CD8-positive, alpha-beta memory T cell (primary cell): ENCODE results near the gene HES5. TPM values are rescaled to one million over a fixed set of nuclear protein-coding genes. Genes with fewer than 3 reads are reported as not detected.
A peak's percentile ranks its signal among the peaks of the same experiment; 100 is the strongest.

Experiments used
- CTCF ChIA-PET: fragments of 350-600 bp; sonication (Branson Sonifier 250); formaldehyde crosslinking; loops from one replicate; lab custom pipeline; 2021; ENCODE audit warnings: antibody characterized with exemption; lab: Charles Lee
- POLR2A ChIA-PET: fragments of 350-600 bp; sonication (Branson Sonifier 250); formaldehyde crosslinking; loops from one replicate; lab custom pipeline; 2021; ENCODE audit warnings: antibody characterized with exemption; lab: Charles Lee
- DNase-seq, 5 donors: peaks; one replicate each; pipeline versions ENCODE4 v3.0.0 to v3.0.0-alpha.2; 2020 to 2022; ENCODE audit warnings: mixed read lengths in 1 of 5
- H3K27ac ChIP-seq: one replicate; pipeline ENCODE4 v1.7.0; 2013; ENCODE audit warnings: low read depth, mild to moderate bottlenecking, low read length, moderate library complexity
- H3K27me3 ChIP-seq: 2 replicates; pipeline ENCODE4 v1.7.0; 2013; ENCODE audit warnings: low read length, mild to moderate bottlenecking; ENCODE audit not compliant: insufficient read depth, poor library complexity, severe bottlenecking
- H3K36me3 ChIP-seq: 2 replicates; pipeline ENCODE4 v1.7.0; 2013; ENCODE audit warnings: mild to moderate bottlenecking, low read length, moderate library complexity; ENCODE audit not compliant: insufficient read depth
- H3K4me1 ChIP-seq: 2 replicates; pipeline ENCODE4 v1.7.0; 2013; ENCODE audit warnings: mild to moderate bottlenecking, low read length, moderate library complexity; ENCODE audit not compliant: insufficient read depth
- H3K4me3 ChIP-seq: 2 replicates; pipeline ENCODE4 v1.7.0; 2013; ENCODE audit warnings: mild to moderate bottlenecking, low read length
- H3K9me3 ChIP-seq: 2 replicates; pipeline ENCODE4 v1.7.0; 2013; ENCODE audit warnings: mild to moderate bottlenecking, low read length
- H3K27ac Mint-ChIP-seq, 8 donors: one replicate each; pipeline ENCODE4 v1.8.0; 2020 to 2021; ENCODE audit warnings: mixed read lengths in 8 of 8, mild to moderate bottlenecking in 6 of 8, inconsistent platforms in 3 of 8, moderate library complexity in 3 of 8
- H3K27me3 Mint-ChIP-seq, 2 donors: one replicate each; pipeline ENCODE4 v1.8.0; 2020 to 2021; ENCODE audit warnings: mixed read lengths in 2 of 2, mild to moderate bottlenecking in 1 of 2, moderate library complexity in 1 of 2
- H3K36me3 Mint-ChIP-seq, 3 donors: one replicate each; pipeline ENCODE4 v1.8.0; 2020 to 2021; ENCODE audit warnings: mixed read lengths in 3 of 3, inconsistent platforms in 1 of 3, mild to moderate bottlenecking in 1 of 3
- H3K4me1 Mint-ChIP-seq, 3 donors: one replicate each; pipeline ENCODE4 v1.8.0; 2020 to 2021; ENCODE audit warnings: mixed read lengths in 3 of 3, inconsistent platforms in 1 of 3, mild to moderate bottlenecking in 1 of 3
- H3K4me3 Mint-ChIP-seq, 7 donors: one replicate each; pipeline ENCODE4 v1.8.0; 2020 to 2021; ENCODE audit warnings: mixed read lengths in 7 of 7, mild to moderate bottlenecking in 6 of 7, moderate library complexity in 4 of 7, inconsistent platforms in 2 of 7
- H3K9me3 Mint-ChIP-seq, 5 donors: one replicate each; pipeline ENCODE4 v1.8.0; 2020 to 2022; ENCODE audit warnings: mixed read lengths in 5 of 5, mild to moderate bottlenecking in 3 of 5, moderate library complexity in 2 of 5, inconsistent platforms in 1 of 5
- polyA plus RNA-seq: library from polyadenylated mRNA; unstranded; fragments of 300-500 nt; fragmentation: Illumina TruSeq; gene quantifications from one replicate; pipeline ENCODE4 v1.2.3, GENCODE V29; 2021
- total RNA-seq, 2 experiments: library from RNA; stranded (reverse); gene quantifications; one replicate each; pipeline ENCODE4 v1.2.3, GENCODE V29; 2021

Gene HES5
- total and polyA plus RNA-seq, 3 experiments from 2014 or later: not detected

DNA sequence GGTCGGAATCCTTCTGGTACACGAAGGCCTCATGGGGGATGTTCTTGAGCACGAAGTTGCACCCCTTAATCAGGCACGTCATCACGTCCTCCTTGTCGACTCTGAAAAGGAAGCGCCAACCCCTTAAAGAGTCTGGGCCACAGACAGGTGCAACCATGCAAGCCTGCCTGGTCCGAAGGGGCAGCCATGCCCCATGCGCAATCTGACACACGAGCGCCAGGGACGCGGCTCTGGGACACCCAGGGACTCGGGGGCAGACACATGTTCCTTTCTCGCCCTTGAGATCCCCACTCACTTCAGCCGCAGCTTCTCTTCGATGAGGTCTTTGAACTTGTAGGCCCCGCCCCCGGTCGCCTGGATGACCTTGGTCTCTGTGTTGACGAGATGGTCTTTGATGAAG, 9.3 kb downstream of the HES5 start:
- Mint-ChIP-seq H3K4me3 (no peak overlapping the region), H3K27me3 (no peaks in the 10 kb centered on the region), H3K36me3 (peaks cover 0 to 63% (median 4%) of the 10 kb centered on the region in 3 donors), H3K27ac (no peak overlapping the region), H3K9me3 (no peaks in the 10 kb centered on the region), H3K4me1 (peaks cover 32 to 47% (median 35%) of the 10 kb centered on the region in 3 donors)
- Histone ChIP-seq H3K27me3 (no peaks in the 10 kb centered on the region), H3K4me1 (peaks cover 32% of the 10 kb centered on the region), H3K9me3 (no peaks in the 10 kb centered on the region), H3K36me3 (peaks cover 56% of the 10 kb centered on the region), H3K4me3 (no peak overlapping the region), H3K27ac (no peak overlapping the region)
- CTCF ChIA-PET: interaction anchor here (2.5 kb wide), 1 partner anchor 27 kb away, joined by 12 read pairs; no protein-coding TSS in a partner anchor
- POLR2A ChIA-PET: interaction anchor here (0.6 kb wide), 1 partner anchor 14 kb away, joined by 4 read pairs; no protein-coding TSS in a partner anchor
- DNase-seq: no peak

DNA sequence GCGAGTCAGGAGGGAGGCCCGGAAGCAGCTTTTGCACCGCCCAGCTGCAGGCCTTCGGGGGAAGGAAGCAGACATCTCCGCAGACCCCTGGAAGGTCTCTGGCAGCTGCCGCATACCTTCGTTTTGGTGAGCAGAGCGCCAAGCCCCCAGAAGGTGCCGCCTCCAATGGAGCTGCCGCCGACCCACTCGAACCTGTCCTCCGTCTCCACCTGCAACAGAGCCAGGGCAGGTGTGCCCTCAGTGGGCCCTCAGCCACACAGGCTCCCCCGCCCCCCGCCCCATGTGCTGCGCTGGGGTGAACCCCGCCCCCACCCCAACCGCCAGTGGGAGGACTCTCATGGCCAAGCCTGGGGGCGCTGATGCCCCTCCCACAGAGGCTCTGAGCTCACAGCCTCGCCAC, 9.9 kb downstream of the HES5 start:
- H3K4me3 Mint-ChIP-seq: no peak overlapping the region
- H3K9me3 Mint-ChIP-seq: no peaks in the 10 kb centered on the region
- Histone ChIP-seq H3K27me3 (no peaks in the 10 kb centered on the region), H3K27ac (no peak overlapping the region), H3K9me3 (no peaks in the 10 kb centered on the region), H3K4me1 (peaks cover 28% of the 10 kb centered on the region), H3K4me3 (no peak overlapping the region), H3K36me3 (peaks cover 62% of the 10 kb centered on the region)
- ChIA-PET POLR2A (interaction anchor here (0.6 kb wide), 1 partner anchor 15 kb away, joined by 4 read pairs; no protein-coding TSS in a partner anchor), CTCF (interaction anchor here (2.5 kb wide), 1 partner anchor 28 kb away, joined by 12 read pairs; no protein-coding TSS in a partner anchor)
- peaks cover 31 to 43% (median 31%) of the 10 kb centered on the region in 3 donors for H3K4me1 Mint-ChIP-seq
- H3K27ac Mint-ChIP-seq: no peak overlapping the region
- DNase-seq: no peak
- peaks cover 0 to 66% (median 4%) of the 10 kb centered on the region in 3 donors for H3K36me3 Mint-ChIP-seq
- no peaks in the 10 kb centered on the region for H3K27me3 Mint-ChIP-seq

DNA sequence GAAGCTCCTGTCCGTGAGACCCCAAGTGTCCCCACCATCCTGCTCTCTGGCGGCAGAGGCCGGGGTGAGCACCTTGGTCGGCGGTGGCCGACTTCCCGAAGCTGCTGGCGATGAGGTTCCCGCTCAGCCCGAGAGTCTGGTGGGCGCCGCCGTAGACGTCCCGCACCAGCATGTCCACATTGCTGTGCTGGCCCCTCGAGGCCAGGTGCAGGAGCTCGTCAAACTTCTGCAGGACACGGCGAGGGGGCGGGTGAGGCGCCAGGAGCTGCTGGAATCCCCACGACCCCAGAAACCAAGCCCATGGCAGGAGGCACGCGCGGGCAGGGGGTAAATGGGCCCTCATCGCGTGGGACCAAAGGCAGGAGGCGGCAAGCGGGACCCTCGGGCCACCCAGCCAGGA, 10.3 kb downstream of the HES5 start:
- Histone ChIP-seq H3K9me3 (no peaks in the 10 kb centered on the region), H3K4me1 (peaks cover 23% of the 10 kb centered on the region), H3K27ac (no peak overlapping the region), H3K27me3 (no peaks in the 10 kb centered on the region), H3K36me3 (peaks cover 64% of the 10 kb centered on the region), H3K4me3 (no peak overlapping the region)
- POLR2A ChIA-PET: no interaction called here
- no peaks in the 10 kb centered on the region for H3K27me3 Mint-ChIP-seq
- H3K9me3 Mint-ChIP-seq: no peaks in the 10 kb centered on the region
- no peak for DNase-seq
- CTCF ChIA-PET: interaction anchor here (1.6 to 2.5 kb wide), 2 partner anchors 28 to 32 kb away, joined by 4 to 12 read pairs; no protein-coding TSS in a partner anchor
- H3K27ac Mint-ChIP-seq: no peak overlapping the region
- H3K36me3 Mint-ChIP-seq: peaks cover 0 to 65% (median 4%) of the 10 kb centered on the region in 3 donors
- no peak overlapping the region for H3K4me3 Mint-ChIP-seq
- peaks cover 26 to 38% (median 27%) of the 10 kb centered on the region in 3 donors for H3K4me1 Mint-ChIP-seq

DNA sequence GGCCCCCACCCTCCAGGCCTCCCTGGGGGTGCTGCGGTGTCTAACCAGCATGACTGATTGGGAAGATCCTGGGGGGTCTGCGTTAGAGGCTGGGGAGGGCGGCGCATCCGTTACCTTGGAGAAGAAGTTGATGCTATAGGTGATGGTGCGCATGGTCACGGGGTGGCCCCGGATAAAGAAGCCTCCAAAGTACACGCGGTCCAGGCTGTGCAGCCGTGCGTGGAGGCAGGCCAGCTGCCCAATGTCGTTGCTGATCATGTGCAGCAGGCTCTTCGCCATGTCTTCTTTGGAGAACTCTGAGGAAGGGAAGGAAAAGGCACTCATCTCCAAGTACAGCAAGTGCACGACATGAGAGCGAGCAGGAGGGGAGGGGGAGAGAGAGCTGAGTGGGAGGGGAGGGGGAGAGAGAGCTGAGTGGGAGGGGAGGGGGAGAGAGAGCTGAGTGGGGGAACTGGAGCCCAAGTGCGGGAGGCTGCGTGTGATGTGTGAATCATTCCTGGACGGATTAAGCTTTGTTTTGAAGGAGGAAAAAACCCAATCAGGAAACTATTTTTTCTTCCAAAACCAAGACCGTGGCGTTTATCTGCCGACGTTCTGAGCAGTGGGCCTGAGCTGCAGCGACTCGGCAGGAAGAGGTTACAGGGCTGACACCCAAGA, 10.9 kb downstream of the HES5 start:
- CTCF ChIA-PET: interaction anchor here (1.0 to 2.5 kb wide), 4 partner anchors 24 to 103 kb away, joined by 3 to 12 read pairs (median 4); no protein-coding TSS in a partner anchor

DNA sequence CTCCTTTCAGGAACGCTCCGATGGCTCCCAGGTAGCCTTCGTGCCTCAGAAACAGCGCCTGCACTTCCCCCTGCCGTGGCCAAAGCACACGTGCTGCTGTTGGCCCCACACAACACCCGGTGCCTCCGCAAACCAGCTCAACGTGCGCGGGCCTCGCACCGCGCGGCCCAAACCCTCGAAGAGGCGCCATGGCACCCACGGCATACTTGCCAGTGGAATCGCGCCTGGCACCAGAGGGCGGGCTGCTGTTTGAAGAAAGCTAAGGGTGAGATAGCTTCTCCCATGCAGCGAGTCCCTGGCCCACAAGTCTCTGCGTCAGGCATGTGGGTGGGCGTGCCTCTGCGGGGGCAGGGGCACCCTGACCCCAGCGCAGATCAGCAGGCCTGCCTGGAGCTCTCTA, 11.5 kb downstream of the HES5 start:
- Histone ChIP-seq H3K27ac (no peak overlapping the region), H3K4me3 (no peak overlapping the region), H3K9me3 (no peaks in the 10 kb centered on the region), H3K27me3 (no peaks in the 10 kb centered on the region), H3K4me1 (peaks cover 11% of the 10 kb centered on the region), H3K36me3 (peaks cover 71% of the 10 kb centered on the region)
- peaks cover 0 to 69% (median 4%) of the 10 kb centered on the region in 3 donors for H3K36me3 Mint-ChIP-seq
- H3K27me3 Mint-ChIP-seq: no peaks in the 10 kb centered on the region
- no peaks in the 10 kb centered on the region for H3K9me3 Mint-ChIP-seq
- POLR2A ChIA-PET: no interaction called here
- H3K4me3 Mint-ChIP-seq: no peak overlapping the region
- DNase-seq: no peak
- H3K27ac Mint-ChIP-seq: peak overlapping the region in 1 of 8 donors; percentile 78
- H3K4me1 Mint-ChIP-seq: peaks cover 14 to 27% (median 16%) of the 10 kb centered on the region in 3 donors
- CTCF ChIA-PET: interaction anchor here (1.0 to 2.5 kb wide), 4 partner anchors 24 to 103 kb away, joined by 3 to 12 read pairs (median 4); no protein-coding TSS in a partner anchor

More for the DNA sequence above, 10.9 kb downstream of the HES5 start:
- H3K4me3 Mint-ChIP-seq: no peak overlapping the region
- H3K4me3 ChIP-seq: no peak overlapping the region
- peaks cover 17% of the 10 kb centered on the region for H3K4me1 ChIP-seq
- DNase-seq: no peak
- H3K27ac ChIP-seq: no peak overlapping the region
- peaks cover 0 to 64% (median 4%) of the 10 kb centered on the region in 3 donors for H3K36me3 Mint-ChIP-seq
- H3K36me3 ChIP-seq: peaks cover 65% of the 10 kb centered on the region
- H3K9me3 Mint-ChIP-seq: no peaks in the 10 kb centered on the region
- no peaks in the 10 kb centered on the region for H3K9me3 ChIP-seq
- peak overlapping the region in 1 of 8 donors; percentile 43 for H3K27ac Mint-ChIP-seq
- no peaks in the 10 kb centered on the region for H3K27me3 ChIP-seq
- no peaks in the 10 kb centered on the region for H3K27me3 Mint-ChIP-seq
- peaks cover 20 to 32% (median 21%) of the 10 kb centered on the region in 3 donors for H3K4me1 Mint-ChIP-seq
- POLR2A ChIA-PET: no interaction called here

DNA sequence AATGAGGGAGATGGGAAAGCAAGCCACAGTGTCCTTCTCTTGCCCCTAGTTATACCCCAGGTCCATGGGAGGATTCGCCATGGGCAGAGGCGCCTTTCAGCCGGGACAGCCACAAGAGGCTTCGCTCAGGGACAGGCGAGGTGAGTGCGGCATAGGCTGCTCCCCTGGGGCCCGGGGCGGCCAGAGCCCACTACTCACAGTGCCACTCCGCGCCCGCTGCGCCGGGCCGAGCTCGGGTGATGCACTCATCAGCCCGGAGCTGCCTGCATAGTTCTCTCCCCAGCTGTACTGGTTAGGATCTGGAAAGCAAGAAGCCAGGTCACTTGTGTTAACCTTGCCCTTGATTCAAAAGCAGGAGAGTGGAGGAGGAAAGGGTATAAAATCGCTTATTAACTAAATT, 12.1 kb downstream of the HES5 start:
- Mint-ChIP-seq H3K27me3 (no peaks in the 10 kb centered on the region), H3K9me3 (no peaks in the 10 kb centered on the region), H3K36me3 (peaks cover 0 to 73% (median 4%) of the 10 kb centered on the region in 3 donors), H3K4me3 (no peak overlapping the region), H3K4me1 (peaks cover 9 to 21% (median 10%) of the 10 kb centered on the region in 3 donors), H3K27ac (no peak overlapping the region)
- peaks cover 77% of the 10 kb centered on the region for H3K36me3 ChIP-seq
- no peaks in the 10 kb centered on the region for H3K27me3 ChIP-seq
- POLR2A ChIA-PET: interaction anchor here (1.6 kb wide), 1 partner anchor 15 kb away, joined by 3 read pairs; no protein-coding TSS in a partner anchor
- no peak overlapping the region for H3K4me3 ChIP-seq
- peaks cover 5% of the 10 kb centered on the region for H3K4me1 ChIP-seq
- H3K27ac ChIP-seq: no peak overlapping the region
- H3K9me3 ChIP-seq: no peaks in the 10 kb centered on the region
- DNase-seq: no peak
- CTCF ChIA-PET: interaction anchor here (1.0 to 1.6 kb wide), 3 partner anchors 23 to 102 kb away, joined by 3 to 4 read pairs (median 3); no protein-coding TSS in a partner anchor

DNA sequence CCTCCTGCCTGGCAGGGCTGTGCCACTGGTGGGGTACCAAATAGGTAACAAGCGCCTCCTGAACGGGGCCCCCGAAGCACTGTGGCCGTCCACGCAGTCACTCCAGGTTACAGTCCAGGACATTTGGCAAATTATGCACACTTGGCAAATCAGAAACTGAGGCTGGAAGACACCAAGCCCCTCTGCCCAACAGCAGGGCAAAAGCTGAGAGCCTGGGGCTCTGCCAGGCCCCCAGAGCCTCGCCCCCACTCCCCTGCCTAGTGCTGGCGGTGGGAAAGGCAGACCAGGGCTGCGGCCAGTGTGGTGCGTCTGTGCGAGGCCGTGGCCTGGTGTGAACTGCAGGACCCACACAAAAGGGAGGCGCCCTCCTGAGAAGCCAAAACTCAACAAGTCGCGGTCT, 13.1 kb downstream of the HES5 start:
- Mint-ChIP-seq H3K27me3 (no peaks in the 10 kb centered on the region), H3K27ac (no peak overlapping the region), H3K36me3 (peaks cover 0 to 76% (median 4%) of the 10 kb centered on the region in 3 donors), H3K4me1 (peaks cover 0 to 11% (median 2%) of the 10 kb centered on the region in 3 donors), H3K9me3 (no peaks in the 10 kb centered on the region), H3K4me3 (no peak overlapping the region)
- no peaks in the 10 kb centered on the region for H3K9me3 ChIP-seq
- CTCF ChIA-PET: no interaction called here
- no peak overlapping the region for H3K4me3 ChIP-seq
- no peak overlapping the region for H3K27ac ChIP-seq
- no peaks in the 10 kb centered on the region for H3K4me1 ChIP-seq
- H3K27me3 ChIP-seq: no peaks in the 10 kb centered on the region
- POLR2A ChIA-PET: interaction anchor here (1.6 kb wide), 1 partner anchor 14 kb away, joined by 3 read pairs; no protein-coding TSS in a partner anchor
- peaks cover 80% of the 10 kb centered on the region for H3K36me3 ChIP-seq
- DNase-seq: no peak

DNA sequence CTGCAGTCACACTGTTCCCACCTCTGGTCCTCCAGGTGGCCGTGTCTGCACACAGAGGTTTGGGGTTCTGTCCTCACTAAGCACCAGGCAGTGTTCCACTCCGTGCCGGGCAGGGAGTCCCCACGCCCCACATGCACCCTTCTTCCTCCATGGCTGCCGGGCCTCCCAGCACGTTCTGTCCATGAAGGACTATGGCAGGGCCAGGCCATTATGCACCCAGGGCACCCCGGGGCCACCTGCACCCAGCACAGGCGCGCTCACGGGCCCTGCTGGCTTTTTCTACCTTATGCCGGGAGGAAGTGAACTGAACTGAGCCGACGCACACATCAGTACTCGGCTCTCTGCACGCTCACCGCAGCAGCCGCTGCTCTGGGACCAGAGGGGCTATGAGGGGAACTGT, 13.9 kb downstream of the HES5 start:
- POLR2A ChIA-PET: no interaction called here
- Histone ChIP-seq H3K36me3 (peaks cover 82% of the 10 kb centered on the region), H3K27ac (no peak overlapping the region), H3K4me1 (no peaks in the 10 kb centered on the region), H3K27me3 (no peaks in the 10 kb centered on the region), H3K4me3 (no peak overlapping the region), H3K9me3 (no peaks in the 10 kb centered on the region)
- H3K4me1 Mint-ChIP-seq: peaks cover 0 to 4% (median 2%) of the 10 kb centered on the region in 3 donors
- peaks cover 0 to 76% (median 4%) of the 10 kb centered on the region in 3 donors for H3K36me3 Mint-ChIP-seq
- H3K4me3 Mint-ChIP-seq: no peak overlapping the region
- H3K27me3 Mint-ChIP-seq: no peaks in the 10 kb centered on the region
- H3K9me3 Mint-ChIP-seq: no peaks in the 10 kb centered on the region
- no peak for DNase-seq
- CTCF ChIA-PET: no interaction called here
- no peak overlapping the region for H3K27ac Mint-ChIP-seq
